CD4-positive, alpha-beta T cell treated with Interleukin-17A for 1 hour (primary cell): ENCODE measurements around the gene C1orf105.
"Not testable (repeated sequence)": the region's sequence is repeated elsewhere in the genome, so short reads cannot be mapped to it uniquely, and the experiment has no call there.

Source experiments
- DNase-seq: peaks from one replicate; pipeline ENCODE4 v3.0.0-alpha.2; 2020

The C1orf105 gene

GRCh38 chr1:172420385-172420784, at the start of gene C1orf105:
C1orf105 (plus strand) TSS chr1:172420685; CDS start chr1:172420886, 201 bp downstream.
- no peak for DNase-seq

GRCh38 chr1:172371646-172372045, 48.8 kb upstream of the C1orf105 start:
- DNase-seq, result not testable (repeated sequence)

GRCh38 chr1:172373864-172374263, 46.6 kb upstream of the C1orf105 start:
- DNase-seq, result no peak

- DNase-seq, result peak; percentile 30
Observed at GRCh38 chr1:172375211-172375631, 45.3 kb upstream of the C1orf105 start.

GRCh38 chr1:172376431-172376830, 44.1 kb upstream of the C1orf105 start:
- DNase-seq, result no peak

GRCh38 chr1:172377565-172377964, 42.9 kb upstream of the C1orf105 start:
- DNase-seq, result no peak

- DNase-seq, result no peak
Observed at GRCh38 chr1:172378109-172378760, 42.2 kb upstream of the C1orf105 start.

GRCh38 chr1:172380441-172381244, 39.8 kb upstream of the C1orf105 start:
- peak; percentile 80 for DNase-seq

- DNase-seq, result no peak
Observed at GRCh38 chr1:172381946-172382345, 38.5 kb upstream of the C1orf105 start.

GRCh38 chr1:172382406-172382805, 38.1 kb upstream of the C1orf105 start:
- DNase-seq, result no peak

- no peak for DNase-seq
Observed at GRCh38 chr1:172382990-172383389, 37.5 kb upstream of the C1orf105 start.

- no peak for DNase-seq
Observed at GRCh38 chr1:172383536-172383935, 36.9 kb upstream of the C1orf105 start.

GRCh38 chr1:172384656-172385055, 35.8 kb upstream of the C1orf105 start:
- DNase-seq, result no peak

- no peak for DNase-seq
Observed at GRCh38 chr1:172386046-172386445, 34.4 kb upstream of the C1orf105 start.

- no peak for DNase-seq
Observed at GRCh38 chr1:172388490-172388889, 32.0 kb upstream of the C1orf105 start.

GRCh38 chr1:172390301-172390682, 30.2 kb upstream of the C1orf105 start:
- no peak for DNase-seq

- no peak for DNase-seq
Observed at GRCh38 chr1:172390683-172391551, 29.6 kb upstream of the C1orf105 start.

- no peak for DNase-seq
Observed at GRCh38 chr1:172391976-172392375, 28.5 kb upstream of the C1orf105 start.

- no peak for DNase-seq
Observed at GRCh38 chr1:172393354-172393753, 27.1 kb upstream of the C1orf105 start.

- DNase-seq, result peak; percentile 78
Observed at GRCh38 chr1:172394141-172394751, 26.2 kb upstream of the C1orf105 start.

GRCh38 chr1:172394811-172395210, 25.7 kb upstream of the C1orf105 start:
- DNase-seq, result no peak

- no peak for DNase-seq
Observed at GRCh38 chr1:172395576-172395975, 24.9 kb upstream of the C1orf105 start.

- DNase-seq, result no peak
Observed at GRCh38 chr1:172397221-172397620, 23.3 kb upstream of the C1orf105 start.
